M059J (cell line): Measurements from ENCODE around the gene PRDM11. TPM values are rescaled to one million over a fixed set of nuclear protein-coding genes. Genes with fewer than 3 reads are reported as not detected.

Source experiments
- DNase-seq: peaks from one replicate; pipeline ENCODE4 v3.0.0-alpha.2; 2012; ENCODE audit warnings: low read depth
- total RNA-seq: library from RNA; depleted of rRNA; stranded (reverse); fragments of >200 nt; shearing (Covaris generic); gene quantifications from 2 replicates; pipeline ENCODE4 v1.2.3, GENCODE V29; 2014

The PRDM11 gene
- total RNA-seq, 1 experiment from 2014 or later: 6.1 TPM

DNA sequence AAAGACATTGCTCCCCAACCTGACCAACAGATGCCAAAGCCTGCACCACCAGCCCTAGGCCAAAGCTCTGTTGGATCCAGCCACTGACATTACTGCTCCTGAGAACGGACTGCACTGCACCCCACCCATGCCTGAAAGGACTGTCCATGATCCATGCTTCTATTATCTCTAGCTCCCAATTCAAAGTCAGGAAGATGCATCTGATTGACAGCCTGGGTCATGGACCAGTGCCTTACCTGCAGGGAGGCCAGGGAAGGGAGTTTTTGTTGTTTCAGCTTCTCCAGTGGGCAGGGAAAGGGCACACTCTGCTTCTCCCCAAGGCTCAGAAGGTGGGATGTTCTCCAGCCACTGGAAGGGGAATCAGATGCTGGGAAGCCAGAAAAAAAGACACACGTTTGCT is 4.8 kb upstream of the PRDM11 start:
- DNase-seq: no peak

DNA sequence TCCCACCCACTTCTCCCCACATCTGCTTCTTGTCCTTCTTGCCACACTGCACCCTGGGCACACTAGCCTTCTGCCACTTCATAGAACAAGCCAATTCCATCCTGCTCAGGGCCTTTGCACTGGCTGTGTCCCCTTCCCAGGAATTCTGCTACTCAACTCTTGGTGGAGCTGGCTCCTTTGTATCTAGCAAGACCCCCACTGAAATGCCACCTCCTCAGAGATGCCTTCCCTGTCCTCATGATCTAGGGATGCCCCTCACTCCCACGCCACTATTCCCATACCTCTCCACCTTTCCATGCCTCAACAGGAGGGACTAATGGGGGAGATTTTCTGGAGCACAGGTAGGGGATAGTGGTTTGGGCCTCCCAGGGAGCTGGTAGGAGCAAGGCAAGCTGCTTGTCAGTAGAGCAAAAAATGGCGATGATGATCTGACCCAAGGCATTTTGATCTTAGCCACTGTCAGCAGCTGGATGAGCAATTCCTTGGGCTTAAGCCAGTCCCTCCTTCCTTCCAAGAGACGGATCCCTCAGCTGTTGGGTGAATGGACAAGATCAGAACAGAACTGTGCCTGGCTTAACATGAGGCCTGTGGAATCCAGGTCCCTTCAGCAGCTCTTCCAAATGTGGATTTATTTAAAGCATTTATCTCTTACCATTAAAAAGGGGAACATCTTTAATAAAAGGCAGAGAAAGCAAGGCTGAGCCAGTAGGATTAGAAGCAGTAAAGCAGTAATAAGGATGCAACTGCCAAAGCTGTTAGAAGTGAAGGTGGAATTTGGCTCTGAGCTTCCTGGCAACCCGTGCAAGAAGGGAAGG is 4.0 kb upstream of the PRDM11 start:
- peak; percentile 41 for DNase-seq

DNA sequence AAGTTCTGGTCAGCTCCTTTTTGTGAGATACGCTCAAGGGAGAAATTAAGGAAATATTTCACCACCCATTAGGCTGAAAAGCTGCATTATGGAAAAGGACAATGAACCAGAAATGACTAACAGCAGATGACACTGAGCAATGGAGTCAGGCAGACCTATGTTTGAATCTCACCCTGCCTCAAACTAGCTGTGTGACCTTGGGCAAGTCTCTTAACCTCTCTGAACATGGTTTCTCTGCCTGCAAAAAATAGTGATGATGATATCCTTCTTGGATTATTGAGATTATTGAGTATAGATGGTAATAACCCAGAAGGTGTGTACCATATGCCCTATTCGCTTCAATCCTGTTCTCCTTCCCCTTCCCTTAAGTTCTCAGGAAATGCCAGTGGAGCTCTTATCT is 2.9 kb upstream of the PRDM11 start:
- DNase-seq: no peak

DNA sequence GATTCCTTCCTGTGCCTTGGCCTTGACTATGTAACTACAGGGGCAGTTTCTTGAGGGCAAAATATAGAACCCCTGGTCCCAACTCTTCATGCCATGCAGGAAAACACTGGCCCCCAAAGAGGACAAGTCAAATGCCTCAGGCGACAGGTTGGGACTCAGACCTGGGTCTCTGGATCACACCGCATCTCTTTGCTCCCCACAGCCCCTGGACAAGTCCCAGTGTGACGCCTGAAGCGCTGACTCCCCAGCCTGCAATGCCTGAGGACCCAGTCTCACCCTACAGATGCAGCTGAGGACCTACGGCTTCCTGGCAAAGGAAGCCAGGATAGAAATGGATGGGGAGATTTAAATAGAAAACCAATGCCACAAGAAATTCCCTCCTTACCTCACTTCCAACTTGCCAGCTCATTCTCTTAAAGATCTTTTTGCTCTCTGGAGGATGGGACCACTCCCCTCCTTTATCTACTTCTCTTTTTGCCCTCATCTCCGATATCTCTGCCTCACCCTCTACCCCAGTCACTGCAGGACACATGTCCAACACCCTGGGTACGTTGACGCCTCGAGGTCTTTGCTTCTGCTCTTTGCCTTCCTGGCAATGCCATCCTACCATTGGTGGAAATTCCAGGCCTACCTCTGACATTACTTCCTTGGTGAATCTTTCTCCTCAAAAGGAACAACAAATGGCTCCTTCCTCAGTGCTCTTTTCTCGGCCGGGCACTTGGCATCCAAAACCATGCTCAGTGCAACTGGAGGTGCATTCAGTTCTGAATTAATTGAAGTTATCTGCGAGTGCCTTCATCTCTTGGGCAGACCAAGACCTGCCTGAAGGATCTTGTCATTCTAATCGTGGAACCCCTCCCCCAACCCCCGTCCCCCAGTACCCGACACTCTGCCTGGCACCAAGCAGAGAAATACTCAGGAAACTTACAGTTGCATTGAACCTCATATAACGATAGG is 2.0 kb upstream of the PRDM11 start:
- DNase-seq: no peak

DNA sequence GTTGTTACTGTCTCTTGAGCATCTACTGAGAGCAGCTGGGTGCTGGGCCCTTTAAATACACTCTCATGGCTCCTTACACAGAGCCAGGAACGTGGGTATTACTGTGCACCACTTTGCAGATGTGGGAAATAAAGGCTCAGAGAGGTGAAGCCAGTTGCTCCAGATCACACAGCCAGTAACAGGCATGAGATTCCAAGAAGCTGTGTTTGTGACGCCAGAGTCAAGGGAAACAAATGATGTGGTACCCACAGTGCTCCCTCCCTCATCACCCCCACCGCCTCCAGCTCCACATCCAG is 1.4 kb upstream of the PRDM11 start:
- DNase-seq: no peak

DNA sequence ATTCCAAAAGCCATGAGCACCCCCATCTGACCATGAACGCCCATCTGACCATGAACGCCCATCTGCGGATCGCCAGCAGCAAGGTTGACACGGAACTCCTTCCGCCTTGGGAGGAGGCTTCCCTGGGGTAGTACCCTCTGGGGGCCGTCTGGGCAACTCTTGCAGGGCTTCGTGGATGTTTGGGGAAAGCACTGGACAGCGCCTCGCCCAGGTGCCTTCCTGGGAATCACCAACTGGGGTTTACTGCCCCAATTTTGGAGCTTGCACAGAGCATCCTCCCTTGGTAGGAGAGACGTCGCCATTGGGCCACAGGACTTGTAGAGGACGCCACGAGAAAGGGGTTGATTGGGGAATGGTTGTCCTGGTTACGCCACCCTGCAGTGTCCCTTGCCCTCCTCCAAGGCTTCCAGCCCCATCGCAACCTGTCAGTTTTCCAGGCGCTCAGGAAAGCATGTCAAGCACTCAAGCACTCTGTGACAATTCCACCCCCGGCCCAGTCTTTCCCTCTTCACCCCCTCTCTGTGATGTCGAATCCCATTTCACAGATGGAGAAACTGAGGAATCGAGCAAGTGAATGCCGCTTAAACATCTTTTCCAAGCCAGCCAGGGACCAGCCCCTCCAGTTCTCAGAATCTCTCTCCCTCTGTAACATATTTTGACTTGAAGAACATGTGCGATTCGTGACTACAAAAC is 914 bp upstream of the PRDM11 start:
- DNase-seq: peak; percentile 46

DNA sequence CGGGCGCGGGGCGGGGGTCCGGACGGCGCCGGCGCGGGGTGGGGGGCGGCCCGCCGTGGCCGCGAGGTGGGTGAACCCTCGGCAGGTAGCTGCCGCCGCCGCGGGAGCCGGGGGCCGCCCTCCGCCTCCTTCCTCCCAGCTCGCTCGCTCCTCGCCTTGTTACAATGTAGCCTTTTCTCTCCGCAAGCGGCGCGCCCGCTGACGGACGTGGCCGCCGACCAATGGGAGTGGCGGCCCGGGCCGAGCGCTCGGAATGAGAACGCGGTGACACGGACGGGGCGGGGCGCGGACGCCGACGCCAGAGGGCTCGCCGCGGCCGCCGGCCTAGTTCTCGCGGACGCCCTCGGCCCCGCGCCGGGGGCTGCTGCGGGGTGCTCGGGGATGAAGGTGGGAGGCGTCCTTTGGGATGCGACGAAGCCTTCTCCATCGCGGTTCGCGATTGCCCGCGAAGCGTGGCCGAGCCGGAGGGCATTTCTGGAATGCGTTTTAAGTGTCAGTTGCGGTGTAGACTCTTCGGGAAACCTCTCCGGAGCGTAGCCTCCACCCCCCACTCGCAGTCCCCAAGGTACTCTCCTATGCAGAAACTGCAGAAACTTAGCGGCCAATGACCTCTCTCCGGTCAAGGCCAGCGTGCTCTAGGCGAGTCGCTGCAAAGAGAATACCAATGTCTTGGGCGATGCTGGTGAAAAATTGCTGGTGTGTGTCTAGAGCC is 734 bp downstream of the PRDM11 start:
- DNase-seq: peak; percentile 96

DNA sequence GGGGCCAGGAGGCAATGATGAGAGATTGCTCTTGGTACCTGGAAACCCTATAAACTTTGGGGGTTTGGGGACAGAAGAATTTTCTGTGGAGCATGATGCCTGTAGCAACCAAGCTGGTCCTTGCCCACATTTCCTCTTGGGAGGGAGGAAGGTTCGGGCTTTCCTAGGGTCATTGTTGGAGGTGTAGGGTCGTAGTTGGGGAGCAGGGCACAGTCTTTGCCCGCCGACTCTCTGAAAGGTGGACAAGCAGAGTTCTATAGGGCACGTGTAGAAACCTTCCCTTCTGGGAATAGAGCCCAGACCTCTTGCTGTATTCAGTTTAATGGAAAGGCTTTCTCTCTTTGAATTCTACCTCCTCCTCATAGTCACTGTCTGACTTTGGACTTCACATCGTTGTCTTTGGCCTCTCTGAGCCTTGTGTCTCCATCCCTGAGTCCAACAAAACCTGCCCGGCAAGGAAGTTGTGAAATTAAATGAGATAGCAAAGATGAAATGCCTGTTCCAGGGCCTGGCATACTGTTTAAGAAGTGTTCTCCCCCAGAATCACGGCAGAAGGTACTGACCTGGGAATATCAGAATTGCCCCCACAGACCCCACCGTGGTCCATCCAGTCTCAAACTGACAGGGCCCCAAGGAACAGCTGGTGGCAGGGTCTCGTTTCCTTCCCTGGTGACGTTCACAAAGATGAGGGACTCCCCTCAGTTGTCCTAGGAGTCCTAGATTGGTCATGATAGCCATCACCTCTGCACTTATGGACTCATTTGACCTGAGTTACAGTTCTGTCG is 1.6 kb downstream of the PRDM11 start:
- DNase-seq: no peak

DNA sequence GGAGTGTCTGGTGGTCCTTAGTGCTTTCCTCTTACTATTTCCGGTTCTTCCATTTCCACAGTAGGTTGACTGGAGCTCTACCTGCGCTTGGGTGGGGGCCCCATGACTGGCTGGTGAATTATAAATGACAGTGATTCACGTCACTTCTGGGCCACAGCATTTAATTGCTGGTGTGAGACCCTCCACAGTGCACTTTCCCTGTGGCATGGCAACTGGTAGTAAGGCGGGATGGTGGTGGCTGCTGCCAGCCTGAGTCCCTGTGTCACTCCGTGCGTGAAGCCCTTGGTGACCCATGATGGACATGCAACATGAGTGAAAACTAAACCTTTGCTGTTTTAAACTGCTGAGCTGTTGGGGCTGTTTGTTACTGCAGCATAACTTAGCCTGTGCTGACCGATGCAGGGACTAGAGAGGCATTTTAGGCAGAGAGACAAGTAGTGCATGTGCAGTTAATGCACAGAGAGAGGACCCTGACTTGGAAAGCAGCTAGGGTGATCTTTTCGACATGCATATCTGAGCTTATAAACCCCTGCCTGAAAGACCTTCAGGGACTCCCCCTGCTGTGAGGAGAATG is 3.1 kb downstream of the PRDM11 start:
- DNase-seq: no peak

DNA sequence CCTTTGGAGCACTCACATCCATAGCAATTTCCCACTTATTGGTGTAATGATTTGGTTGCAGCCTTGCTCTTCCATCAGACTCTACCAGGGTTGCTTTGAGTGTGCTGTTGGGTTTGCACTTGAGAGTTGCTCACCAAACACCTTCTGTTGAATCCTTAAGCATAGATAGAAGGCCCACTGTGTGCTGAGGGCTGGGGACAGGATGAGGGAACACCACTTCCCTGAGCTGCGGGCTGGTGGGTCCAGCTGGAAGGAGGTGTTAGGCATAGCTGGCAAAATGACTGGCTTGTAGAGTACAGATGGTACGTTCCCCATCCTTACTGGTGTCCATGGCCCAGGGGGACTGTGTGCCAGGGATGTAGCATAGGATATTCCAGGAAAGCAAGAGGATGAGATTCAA is 3.9 kb downstream of the PRDM11 start:
- DNase-seq: no peak

DNA sequence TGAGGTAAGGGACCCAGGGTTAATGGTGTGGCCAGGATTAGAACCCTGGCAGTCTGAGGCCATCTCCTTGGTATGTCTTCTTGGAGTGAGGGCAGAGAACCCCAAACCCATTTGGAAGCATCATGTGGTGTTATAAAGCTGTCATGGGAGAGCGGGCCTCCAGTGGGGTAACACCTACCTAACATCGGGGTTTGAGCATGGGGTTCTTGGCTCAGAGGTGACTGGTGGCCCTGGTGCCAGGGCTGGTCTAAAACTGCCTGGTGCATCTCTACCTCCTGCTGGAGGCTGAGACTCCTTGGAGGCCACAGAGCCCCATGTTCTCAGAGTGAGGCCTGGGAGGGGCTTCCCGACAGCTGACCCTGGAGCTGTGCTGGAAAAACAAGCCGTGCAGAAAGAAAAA is 4.5 kb downstream of the PRDM11 start:
- no peak for DNase-seq

DNA sequence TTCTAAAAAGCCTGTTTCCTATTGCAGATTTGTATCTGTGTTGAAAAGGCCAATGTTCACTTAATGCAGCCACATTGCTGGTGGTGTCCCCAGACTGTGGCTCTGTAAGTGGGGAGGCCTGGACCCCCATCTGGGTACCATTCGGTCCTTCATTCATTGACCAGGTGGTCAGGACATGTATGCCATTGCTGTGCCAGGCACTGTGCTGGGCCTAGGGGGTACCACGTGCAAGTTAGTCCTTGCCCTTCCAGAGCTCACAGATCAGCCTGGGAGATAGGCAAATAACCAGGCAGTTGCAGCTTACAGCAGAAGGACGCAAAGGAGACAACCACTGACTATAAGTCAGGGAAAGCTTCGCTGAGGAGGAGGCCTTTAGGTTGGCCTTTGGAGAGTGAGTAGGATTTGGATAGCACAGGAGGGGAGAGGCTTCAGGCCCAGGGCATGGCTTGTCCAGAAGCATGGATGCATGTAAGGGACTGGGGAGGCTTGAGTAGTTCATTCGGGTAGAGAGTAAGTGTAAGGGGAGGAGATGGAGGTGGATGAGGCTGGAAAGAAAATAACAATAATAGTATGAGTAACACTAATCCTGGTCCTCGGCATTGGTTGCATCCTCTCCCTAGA is 5.0 kb downstream of the PRDM11 start:
- no peak for DNase-seq

DNA sequence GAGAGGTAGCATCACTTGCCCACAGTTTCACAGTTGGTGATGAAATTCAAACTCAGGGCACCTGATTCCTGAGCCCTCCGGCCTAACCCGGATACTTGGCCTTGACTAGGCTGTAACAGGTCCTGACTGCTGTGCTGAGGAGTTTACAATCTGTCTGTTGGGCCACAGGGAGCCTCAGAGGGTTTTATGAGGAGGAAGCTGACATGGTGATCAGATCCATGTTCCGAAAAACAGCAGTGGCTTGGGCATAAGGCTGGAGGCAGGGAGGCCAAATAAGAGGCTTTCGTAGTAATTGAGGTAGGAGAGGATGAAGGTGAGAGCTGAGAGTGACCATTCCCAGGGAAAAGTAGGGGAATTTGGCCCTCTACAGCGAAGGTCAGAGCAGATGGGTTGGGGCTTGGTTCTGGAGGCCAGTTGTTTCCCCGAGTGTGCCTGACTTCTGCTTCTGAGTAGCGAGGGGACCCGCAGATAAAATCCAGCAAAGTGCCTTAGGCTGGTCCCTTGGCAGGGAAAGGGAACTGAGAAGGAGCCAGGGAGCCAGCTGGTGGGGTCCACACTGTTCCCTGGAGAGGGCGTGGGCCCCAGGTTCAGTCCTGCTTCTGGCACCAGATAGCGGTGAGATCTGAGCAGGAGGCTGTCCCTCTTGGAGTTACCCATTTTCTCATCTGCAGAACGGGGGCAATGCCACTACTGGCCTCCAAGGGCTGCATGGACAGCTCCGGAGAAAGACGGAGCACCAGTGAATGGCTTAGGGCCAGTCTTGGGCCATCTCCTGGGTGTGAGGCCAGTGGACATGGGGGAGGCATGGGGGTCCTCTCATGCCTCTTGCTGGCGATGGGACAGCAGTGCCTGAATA is 6.5 kb downstream of the PRDM11 start:
- DNase-seq: no peak

DNA sequence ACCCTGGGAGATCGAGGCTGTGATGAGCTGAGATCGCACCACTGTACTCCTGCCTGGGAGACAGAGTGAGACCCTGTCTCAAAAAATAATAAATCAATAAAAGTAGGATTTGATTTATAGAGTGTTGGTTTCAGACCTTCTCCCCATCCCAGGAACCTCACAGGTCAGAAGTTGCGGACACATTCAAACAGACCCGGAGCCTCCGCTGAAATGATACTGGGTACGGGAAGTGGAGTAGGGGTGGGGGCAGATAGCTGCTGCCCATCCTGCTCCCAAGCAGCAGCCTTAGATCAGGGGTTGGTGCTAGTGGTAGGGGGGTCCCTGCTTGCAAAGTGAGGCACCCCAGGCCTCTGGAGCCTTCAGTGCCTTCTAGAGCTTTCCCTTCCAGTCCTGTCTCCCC is 7.8 kb downstream of the PRDM11 start:
- no peak for DNase-seq

DNA sequence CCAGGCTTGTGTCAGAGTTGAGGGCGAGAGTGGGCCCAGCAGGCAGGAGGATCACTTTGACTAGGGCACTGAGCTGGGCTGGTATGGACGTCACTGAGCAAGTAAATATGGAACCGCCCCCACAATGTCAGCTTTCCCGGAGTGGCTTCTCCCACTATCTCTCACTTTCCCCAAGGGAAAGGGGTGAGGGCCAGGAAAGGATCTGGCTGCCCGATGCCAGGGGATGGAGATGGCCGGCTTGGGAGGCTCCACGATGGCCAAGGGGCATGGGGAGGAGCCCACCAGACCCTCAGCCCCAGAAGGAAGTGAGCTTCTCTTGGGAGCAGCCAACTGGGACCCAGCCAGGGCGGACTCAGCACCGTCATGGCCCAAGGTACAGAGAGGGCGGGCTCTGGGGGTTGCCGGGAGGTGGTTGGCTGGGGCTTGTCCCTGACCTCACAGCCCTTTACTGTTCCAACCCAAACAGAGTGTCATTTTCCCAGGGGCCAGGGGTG is 8.7 kb downstream of the PRDM11 start:
- no peak for DNase-seq

DNA sequence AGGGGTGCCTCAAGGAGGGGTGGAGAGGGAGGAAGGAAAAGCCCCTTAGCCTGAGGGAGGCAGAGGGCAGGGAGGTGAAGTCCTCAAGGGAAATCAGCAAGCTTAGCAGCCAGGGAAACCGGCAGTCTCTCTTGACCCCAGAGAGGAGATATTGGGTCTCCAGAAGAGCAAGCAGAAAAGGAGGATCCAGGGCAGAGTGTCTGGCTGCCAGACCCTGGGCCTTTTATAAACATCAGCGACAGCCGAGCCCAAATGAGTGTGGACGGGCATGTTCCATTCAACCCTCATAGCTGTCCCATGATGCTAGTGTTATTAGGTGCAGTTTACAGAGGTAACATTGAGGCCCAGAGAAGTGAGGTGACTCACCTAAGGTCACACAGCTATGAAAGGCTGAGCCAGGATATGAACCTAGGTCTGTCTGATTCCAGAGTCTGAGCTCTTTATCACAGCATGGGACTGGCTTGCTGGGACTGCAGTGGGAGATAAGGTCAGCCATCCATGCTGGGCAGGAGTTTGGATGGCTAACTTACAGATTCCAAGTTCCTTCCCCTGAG is 9.3 kb downstream of the PRDM11 start:
- no peak for DNase-seq

DNA sequence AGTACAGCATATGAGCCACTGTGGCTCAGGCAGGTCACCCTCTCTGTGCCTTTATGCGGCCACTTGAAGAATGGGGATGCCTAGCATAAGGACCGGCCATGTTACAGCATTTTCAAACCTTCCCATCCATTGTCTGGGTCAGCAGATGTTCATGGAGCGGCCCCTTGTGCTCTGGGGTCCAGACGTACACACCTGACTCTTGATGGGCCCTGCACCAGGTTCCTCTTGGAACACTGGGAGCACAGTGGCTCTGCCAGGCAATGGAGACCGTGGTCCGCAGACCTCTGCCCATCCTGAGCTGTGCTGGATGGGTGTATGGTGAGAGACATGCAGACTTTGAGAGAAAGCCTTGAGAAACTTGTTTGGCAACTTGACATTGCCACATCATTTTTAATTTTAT is 9.8 kb downstream of the PRDM11 start:
- DNase-seq: no peak

DNA sequence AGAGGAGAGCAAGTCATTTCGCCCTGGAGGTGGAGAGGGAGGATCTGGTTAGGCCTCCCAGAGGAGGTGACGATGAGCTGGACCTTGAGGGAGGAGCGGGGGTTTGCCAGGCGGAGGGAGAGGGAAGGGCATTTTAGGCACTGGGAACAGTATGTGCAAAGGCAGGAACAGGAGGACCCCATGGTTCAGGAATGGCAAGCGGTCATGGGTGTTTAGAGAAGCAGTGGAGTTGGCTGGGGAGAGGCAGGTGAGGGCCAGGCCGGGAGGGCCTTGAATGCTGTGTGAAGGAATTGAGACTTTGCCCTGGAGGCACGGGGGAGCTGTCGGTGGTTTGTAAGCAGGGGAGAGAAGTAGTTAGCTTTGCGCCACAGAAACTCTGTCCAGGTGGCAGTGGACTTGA is 10.3 kb downstream of the PRDM11 start:
- DNase-seq: no peak
